SIG-M5 treated with dmso at 0.1 percent for 504 hours (cell line): Measurements from ENCODE around the gene WRAP53.
A peak's percentile ranks its signal among the peaks of the same experiment; 100 is the strongest.

Experiments
- DNase-seq: peaks from one replicate; lab custom pipeline; 2025; ENCODE audit not compliant: unreplicated experiment; lab: John Stamatoyannopoulos, UW

WRAP53 gene

GRCh38 chr17:7677388-7678067 is 10.7 kb upstream of the WRAP53 start:
- no peak for DNase-seq

- no peak for DNase-seq
Measured at GRCh38 chr17:7684851-7685532, 3.3 kb upstream of the WRAP53 start.

GRCh38 chr17:7685533-7686221 is 2.6 kb upstream of the WRAP53 start:
- peak; percentile 89 for DNase-seq

- DNase-seq, result peak; percentile 92
Measured at GRCh38 chr17:7686222-7687071, 1.8 kb upstream of the WRAP53 start.

- peak; percentile 89 for DNase-seq
Measured at GRCh38 chr17:7687072-7687907, 987 bp upstream of the WRAP53 start, which contains the start of gene TP53. TSS of gene TP53 (minus strand) at chr17:7687490. CDS start at chr17:7676594, 10,896 bp downstream.

GRCh38 chr17:7688808-7689316 is 585 bp downstream of the WRAP53 start:
- DNase-seq, result no peak

GRCh38 chr17:7695586-7695985 is 7.3 kb downstream of the WRAP53 start:
- DNase-seq, result no peak

GRCh38 chr17:7697828-7698588 is 9.7 kb downstream of the WRAP53 start:
- no peak for DNase-seq

- DNase-seq, result no peak
Measured at GRCh38 chr17:7700510-7700909, 12.2 kb downstream of the WRAP53 start.

- DNase-seq, result no peak
Measured at GRCh38 chr17:7701681-7702080, 13.4 kb downstream of the WRAP53 start.

DNA sequence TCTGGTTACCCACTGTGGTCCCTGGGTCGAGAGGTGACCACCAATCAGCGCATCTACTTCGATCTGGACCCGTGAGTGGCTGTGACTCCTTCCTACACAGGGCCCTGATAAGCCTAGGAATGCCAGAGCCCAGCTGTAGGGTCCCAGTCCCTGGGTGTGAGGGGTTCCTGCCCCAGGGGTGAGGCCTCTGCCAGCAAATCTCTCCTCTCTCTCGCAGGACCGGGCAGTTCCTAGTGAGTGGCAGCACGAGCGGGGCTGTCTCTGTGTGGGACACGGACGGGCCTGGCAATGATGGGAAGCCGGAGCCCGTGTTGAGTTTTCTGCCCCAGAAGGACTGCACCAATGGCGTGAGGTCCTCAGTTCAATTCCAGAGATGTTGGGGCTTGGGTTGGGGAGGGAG is 14.5 kb downstream of the WRAP53 start:
- DNase-seq, result no peak

GRCh38 chr17:7703584-7704479 is 15.6 kb downstream of the WRAP53 start:
- no peak for DNase-seq

DNA sequence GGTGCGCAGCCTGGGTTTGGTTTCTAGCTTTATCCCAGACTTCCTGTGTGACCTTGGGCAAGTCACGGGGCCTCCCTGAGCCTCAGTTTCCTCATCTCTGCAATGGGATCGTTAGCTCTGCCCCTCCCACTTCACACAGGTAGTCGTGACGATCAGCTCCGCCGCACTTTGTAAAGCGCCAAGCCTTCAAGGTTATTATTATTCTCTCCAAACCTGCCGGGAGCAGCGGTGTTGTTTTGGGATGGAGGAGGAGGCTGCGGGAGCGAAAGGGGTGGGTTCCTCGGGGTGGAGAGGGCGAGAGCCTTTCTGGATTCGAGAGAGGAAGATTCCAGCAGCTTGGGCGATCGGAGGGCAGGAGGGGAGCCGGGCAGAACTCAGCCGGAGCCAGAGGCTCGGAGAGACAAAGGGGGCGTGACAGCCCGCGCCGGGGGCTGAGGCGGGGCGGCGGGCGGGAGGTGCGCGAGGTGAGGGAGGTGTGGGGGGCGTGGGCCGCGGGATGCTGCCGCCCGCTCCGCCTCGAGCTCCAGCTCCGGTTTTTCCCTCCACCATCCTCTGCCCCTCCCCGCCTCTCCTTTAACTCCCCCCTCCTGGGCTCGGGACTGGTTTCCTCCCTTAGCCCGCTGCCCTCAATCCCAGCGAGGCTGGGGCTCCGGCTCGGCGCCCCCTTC is 16.5 kb downstream of the WRAP53 start, which contains the start of gene EFNB3:
TSS of gene EFNB3 (plus strand) at position 602 of the 668 bp plus-strand sequence. CDS start 397 bp downstream, outside the sequence.
- DNase-seq, result no peak

GRCh38 chr17:7705269-7706255 is 17.3 kb downstream of the WRAP53 start:
- DNase-seq, result no peak

DNA sequence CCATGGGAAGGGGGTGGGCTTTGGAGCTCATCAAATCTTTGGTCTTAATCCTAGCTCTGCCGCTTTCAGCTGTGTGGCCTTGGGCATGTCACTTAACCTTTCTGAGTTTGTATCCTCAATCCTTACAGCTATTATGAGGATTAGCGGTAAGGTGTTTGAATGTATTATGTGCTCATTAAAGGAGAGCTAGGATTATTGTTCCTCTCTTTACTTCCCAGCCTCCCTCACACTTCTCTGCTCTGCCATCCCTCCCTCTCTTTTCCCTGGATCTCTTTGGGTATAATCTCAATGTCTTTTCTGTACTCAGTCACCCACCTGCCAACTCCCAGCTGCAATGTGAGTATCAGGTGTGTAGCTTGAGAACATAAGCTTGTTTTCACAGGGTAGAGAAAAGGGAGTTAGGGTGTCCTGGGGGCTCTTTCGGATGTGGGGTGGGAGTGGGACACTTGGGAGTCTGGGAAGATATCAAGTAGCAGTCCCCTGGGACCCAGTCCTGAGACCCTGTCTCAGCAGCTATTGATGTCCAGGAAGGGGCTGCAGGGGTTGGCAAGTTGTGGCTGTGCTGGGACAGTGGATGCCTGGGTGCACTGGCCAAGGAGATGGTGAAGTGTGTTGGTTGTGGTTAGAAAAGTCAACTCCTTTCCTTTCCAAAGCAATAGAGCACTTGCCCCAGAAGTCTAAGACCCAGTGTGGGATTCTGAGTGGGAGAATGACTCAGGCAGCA is 18.5 kb downstream of the WRAP53 start:
- DNase-seq, result no peak

DNA sequence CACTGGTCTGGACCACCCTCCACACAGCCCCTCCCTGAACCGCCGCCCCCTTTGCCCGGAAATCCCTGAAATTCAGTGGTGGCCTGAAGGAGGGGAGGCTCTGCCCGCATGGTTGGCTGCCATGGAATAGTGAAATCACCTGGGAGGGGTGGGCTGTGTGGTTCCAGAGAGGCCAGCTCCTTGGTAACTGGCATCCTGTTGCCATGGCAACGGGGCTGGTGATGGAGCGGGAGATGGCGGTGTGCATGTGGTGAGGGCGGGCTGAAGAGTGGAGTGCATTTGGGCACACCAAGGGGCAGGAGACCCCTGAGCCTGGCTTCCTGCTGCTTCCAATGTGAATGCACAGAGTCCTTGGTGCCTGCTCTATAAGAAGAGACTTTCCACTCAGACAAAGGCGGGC is 19.2 kb downstream of the WRAP53 start:
- DNase-seq, result no peak
